ENCODE data around the gene CENPW.

CENPW gene

DNA sequence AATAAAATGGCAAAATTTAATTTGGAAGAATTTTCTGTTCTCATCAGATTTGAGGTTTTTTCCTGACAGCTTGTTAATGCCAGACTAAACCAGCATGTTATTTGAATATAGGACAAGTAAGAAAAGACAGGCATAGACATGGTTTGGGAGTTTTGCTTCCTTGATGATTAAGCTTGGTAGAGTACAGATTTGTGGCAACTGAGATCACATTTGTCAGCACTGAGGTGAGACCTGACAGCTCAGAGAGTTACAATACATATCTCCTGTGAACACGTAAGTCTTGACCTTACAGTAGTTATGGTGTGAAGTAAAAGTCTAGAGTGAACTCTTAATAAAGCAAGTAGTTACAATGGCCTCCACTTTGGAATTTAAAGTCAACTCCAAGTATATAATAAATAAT, 34.5 kb downstream of the CENPW start:
- no peak for DNase-seq

DNA sequence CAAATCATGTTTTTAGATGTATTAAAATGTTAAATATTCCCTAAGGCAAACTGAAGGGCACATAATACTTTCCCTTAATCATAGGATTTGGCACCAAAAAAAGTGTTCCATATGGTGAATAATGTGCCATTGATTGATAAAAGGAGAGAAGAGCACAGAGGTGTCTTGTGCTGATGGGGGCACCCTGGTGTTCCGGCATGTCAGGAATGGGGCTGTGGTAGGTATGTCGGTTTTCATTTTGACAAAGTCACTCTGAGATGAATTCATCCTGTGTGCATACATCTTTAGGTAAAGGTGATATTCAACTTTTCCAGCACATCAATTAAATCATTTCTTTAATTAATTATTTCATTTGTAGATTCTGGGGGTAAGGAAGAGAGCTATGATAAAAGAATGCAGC, 36.8 kb downstream of the CENPW start:
- no peak for DNase-seq

DNA sequence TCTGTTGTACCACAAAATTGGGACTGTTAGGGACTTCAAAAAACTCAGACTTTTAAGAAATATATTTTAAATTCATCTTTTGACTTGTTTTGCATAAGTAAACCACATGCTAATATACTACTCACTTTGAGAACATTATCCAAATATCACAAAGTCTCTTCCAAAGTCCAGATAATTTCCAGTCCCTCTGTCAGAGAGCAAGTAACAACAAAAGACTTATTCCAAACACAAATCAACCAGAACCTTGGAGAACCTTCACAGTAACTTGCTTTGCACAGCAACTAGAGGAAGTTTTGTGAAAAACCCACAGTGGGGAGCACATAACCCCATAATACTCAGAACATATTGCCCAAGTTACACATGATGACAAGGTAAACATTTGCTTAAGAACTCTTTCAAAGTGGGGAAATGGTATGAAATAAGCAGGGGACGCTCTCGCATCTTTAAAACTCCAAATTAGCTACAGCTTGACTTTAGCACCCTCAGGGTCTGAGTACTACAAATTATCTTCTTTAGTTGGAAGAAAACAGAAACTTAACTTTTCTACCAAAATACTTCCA, 37.8 kb downstream of the CENPW start:
- no peak for DNase-seq

DNA sequence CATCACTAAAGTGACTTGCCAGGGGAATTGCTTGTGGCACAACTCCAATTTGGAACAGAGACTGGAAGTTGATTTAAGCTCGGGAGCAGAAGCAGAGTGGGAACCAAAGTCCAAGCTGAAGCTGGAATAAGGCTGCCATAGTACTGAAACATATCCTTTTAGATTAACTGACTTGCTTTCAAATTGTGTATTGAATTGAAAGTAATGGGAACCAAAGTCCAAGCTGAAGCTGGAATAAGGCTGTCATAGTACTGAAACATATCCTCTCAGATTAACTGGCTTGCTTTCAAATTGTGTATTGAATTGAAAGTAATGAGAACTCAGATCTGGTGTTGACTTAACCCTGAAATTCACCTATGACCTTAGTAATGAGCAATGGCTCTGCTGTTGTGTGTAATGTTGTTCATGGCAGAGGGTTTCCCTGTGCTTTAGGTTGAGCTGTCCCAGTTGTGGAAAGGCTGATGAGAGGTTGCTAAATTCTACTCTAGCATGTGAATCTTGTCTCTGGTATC, 40.2 kb downstream of the CENPW start:
- no peak for DNase-seq

DNA sequence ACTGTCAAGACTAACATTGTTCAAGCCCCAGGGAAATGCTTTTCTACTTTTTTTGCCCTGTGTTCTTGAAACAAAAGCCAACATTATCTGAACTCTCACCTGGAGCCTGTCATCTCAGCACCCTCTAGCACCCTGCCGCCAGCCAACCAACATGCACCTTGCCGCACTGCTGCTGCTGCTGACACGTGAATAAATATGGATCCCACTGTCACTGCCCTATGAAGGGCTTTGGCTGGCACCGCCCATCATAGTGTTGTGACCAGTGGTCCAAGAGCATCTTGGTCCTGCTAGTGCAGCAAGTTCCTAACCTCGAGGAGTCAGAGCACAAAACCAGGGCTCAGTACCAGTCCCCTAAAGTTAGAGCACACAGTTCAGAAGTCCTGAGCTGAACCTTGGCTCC, 41.6 kb downstream of the CENPW start:
- DNase-seq, result no peak

DNA sequence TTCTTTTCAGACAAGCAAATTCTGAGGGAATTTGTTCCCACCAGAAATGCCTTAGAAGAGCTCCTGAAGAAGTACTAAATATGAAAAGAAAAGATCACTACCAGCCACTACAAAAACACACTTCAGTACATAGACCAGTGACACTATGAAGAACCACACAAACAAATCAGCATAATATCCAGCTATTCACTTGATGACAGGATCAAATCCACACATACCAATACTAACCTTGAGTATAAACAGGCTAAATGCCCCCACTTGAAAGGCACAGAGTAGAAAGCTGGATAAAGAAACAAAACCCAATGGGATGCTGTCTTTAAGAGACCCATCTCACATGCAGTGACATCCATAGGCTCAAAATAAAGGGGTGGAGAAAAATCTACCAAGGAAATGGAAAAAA, 43.3 kb downstream of the CENPW start:
- DNase-seq, result no peak

DNA sequence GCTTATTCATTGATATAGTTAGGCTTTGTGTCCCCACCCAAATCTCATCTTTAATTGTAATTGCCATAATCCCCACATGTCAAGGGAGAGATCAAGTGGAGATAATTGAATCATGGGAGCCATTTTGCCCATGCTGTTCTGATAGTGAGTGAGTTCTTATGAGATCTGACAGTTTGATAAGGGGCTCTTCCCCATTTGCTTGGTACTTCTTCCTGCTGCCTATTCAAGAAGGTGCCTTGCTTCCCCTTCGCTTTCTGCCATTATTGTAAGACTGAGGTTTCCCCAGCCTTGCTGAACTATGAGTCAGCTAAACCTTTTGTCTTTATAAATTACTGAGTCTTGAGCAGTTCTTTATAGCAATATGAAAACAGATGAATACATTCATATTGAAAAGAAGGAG, 45.6 kb downstream of the CENPW start:
- no peak for DNase-seq

DNA sequence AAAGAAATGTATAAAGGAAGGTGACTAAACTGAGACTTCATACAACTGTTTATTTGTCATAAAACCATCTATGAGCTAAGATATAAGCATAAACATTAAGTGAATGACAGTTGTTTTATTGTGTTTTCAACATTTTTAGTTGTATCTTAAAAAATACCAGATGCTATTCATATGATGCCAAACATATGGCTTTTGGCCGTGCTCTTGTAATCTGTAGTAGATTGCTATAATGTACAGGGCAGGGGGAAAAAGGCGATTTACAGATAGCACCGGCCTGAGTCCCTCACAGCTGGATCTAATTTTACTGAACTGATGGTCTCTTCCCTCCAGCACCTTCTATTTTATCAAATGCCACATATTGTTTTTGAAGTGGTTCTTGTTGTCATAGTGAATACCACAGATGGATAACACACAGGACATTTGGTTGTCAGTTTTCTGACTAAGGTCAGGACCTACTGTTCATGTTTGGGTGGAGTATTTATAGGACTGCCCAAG, 48.2 kb downstream of the CENPW start:
- no peak for DNase-seq

DNA sequence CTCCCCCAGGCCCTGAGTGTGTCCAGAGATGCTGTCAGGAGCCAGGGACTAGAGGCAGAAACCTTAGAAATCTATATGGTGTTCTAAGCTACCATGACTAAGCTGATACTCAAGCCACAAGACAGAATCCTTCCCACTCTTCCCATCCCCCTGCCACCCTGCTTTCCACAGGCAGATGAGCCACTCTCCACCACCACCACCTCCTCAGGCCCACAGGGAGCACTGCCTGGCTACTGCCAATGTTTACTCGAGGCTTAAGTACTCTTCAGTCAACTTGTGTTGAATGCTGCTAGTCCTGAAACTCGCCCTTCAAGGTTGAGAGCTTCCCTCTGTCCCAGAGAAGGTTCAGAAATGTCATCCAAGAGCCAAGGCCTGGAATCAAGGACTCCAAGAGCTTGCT, 56.2 kb downstream of the CENPW start:
- DNase-seq, result no peak

Data from amniotic stem cell (primary cell).